GM12878 (cell line): Measurements from ENCODE around the gene NCS1. TPM values are rescaled to one million over a fixed set of nuclear protein-coding genes. Genes with fewer than 3 reads are reported as not detected.

Experiments
- ATAC-seq: fragments of 200-7000 bp; cut with Tn5 transposase; 3 replicates; pipeline ENCODE4 v1.9.1; 2020; ENCODE audit warnings: mild to moderate bottlenecking, moderate library complexity
- BruUV-seq: library from RNA; stranded (reverse); fragments of 400-500 nt; replicated peaks from 2 replicates; lab custom pipeline; 2021; lab: Mats Ljungman, UMichigan
- CTCF ChIA-PET: fragments of 300-600 bp; sonication (Branson Sonifier 250); formaldehyde crosslinking; extraction: SDS; loops from one replicate; lab custom pipeline; 2021; ENCODE audit warnings: inconsistent platforms; lab: Yijun Ruan, JAX
- POLR2A ChIA-PET: fragments of 350-600 bp; formaldehyde crosslinking; extraction: SDS; loops from one replicate; lab custom pipeline; 2021; ENCODE audit warnings: inconsistent platforms; lab: Charles Lee
- RAD21 ChIA-PET: fragments of 300-600 bp; sonication (Branson Sonifier 250); formaldehyde crosslinking; loops from one replicate; lab custom pipeline; 2023; ENCODE audit warnings: antibody characterized with exemption; ENCODE audit not compliant: unreplicated experiment; lab: Charles Lee
- SMC1A ChIA-PET: fragments of 300-600 bp; sonication (Branson Sonifier 250); formaldehyde crosslinking; loops from one replicate; lab custom pipeline; 2023; ENCODE audit not compliant: unreplicated experiment, uncharacterized antibody; lab: Charles Lee
- DNase-seq: peaks from one replicate; pipeline ENCODE4 v3.0.0-alpha.2; 2011; ENCODE audit warnings: low read depth, low spot score
- FAIRE-seq: peaks from 3 replicates; lab custom pipeline; 2011; peaks lifted over from hg19 to GRCh38; lab: Jason Lieb, UNC
- H2AFZ ChIP-seq: 2 replicates; pipeline ENCODE4 v1.6.0; 2011; ENCODE audit warnings: low read depth, low read length, control low read depth; ENCODE audit not compliant: control insufficient read depth
- H3K27ac ChIP-seq: 2 replicates; pipeline ENCODE4 v1.5.1; 2011; ENCODE audit warnings: control low read depth; ENCODE audit not compliant: control insufficient read depth, insufficient read depth
- H3K27me3 ChIP-seq, 2 experiments: replicated peaks in 1 of 2; 2 replicates each; pipeline versions ENCODE4 v1.6.0 to v1.6.1; 2011; ENCODE audit warnings: low read length in 1 of 2; ENCODE audit not compliant: control insufficient read depth in 2 of 2, insufficient read depth in 2 of 2
- H3K36me3 ChIP-seq, 2 experiments: 2 replicates each; pipeline ENCODE4 v1.5.1; 2011; ENCODE audit warnings: low read length in 1 of 2; ENCODE audit not compliant: control insufficient read depth in 2 of 2, insufficient read depth in 2 of 2
- H3K4me1 ChIP-seq: 2 replicates; pipeline ENCODE4 v1.6.1; 2011; ENCODE audit warnings: mild to moderate bottlenecking, low read length, moderate library complexity, mixed read lengths; ENCODE audit not compliant: control insufficient read depth, insufficient read depth
- H3K4me2 ChIP-seq: 2 replicates; pipeline ENCODE4 v1.6.0; 2011; ENCODE audit warnings: control low read depth; ENCODE audit not compliant: control insufficient read depth, insufficient read depth
- H3K4me3 ChIP-seq: fragments of 200-600 bp; sonication (generic); 2 replicates; pipeline ENCODE4 v1.5.1; 2016
- H3K79me2 ChIP-seq: 2 replicates; pipeline ENCODE4 v1.6.0; 2011; ENCODE audit warnings: low read length; ENCODE audit not compliant: control insufficient read depth, insufficient read depth
- H3K9ac ChIP-seq: 2 replicates; pipeline ENCODE4 v1.8.0; 2011; ENCODE audit warnings: low read length, control low read depth, mixed read lengths; ENCODE audit not compliant: control insufficient read depth, insufficient read depth
- H3K9me3 ChIP-seq: replicated peaks from 3 replicates; pipeline ENCODE4 v1.5.1; 2011; ENCODE audit warnings: mild to moderate bottlenecking, low read length; ENCODE audit not compliant: control insufficient read depth, insufficient read depth
- H4K20me1 ChIP-seq: 2 replicates; pipeline ENCODE4 v1.6.0; 2011; ENCODE audit not compliant: control insufficient read depth, insufficient read depth
- CUX1 ChIP-seq: IDR thresholded peaks from 2 replicates; pipeline ENCODE4 v1.6.1; 2012; ENCODE audit warnings: improper control_type of control experiment, low read depth, low read length; ENCODE audit not compliant: insufficient replicate concordance
- IRF5 ChIP-seq: fragments of 450-650 bp; IDR thresholded peaks from 2 replicates; pipeline ENCODE4 v1.6.1; 2017; ENCODE audit warnings: borderline replicate concordance
- JUNB ChIP-seq: IDR thresholded peaks from 2 replicates; pipeline ENCODE4 v1.6.1; 2016; ENCODE audit warnings: antibody characterized with exemption, mild to moderate bottlenecking
- NKRF ChIP-seq: fragments of 450-650 bp; conservative IDR thresholded peaks from 2 replicates; pipeline ENCODE4 v1.6.1; 2017; ENCODE audit warnings: mild to moderate bottlenecking, moderate library complexity
- NRF1 ChIP-seq: conservative IDR thresholded peaks from 2 replicates; pipeline ENCODE4 v1.6.1; 2011; ENCODE audit warnings: mild to moderate bottlenecking, low read depth, low read length, improper control_type of control experiment
- STAT3 ChIP-seq: IDR thresholded peaks from 2 replicates; pipeline ENCODE4 v1.6.1; 2011; ENCODE audit warnings: low read depth, low read length, improper control_type of control experiment
- ZBTB4 ChIP-seq: fragments of 450-650 bp; formaldehyde crosslinking; IDR thresholded peaks from 2 replicates; pipeline ENCODE4 v1.4.0; 2022; ENCODE audit warnings: mild to moderate bottlenecking, moderate library complexity
- ZNF217 ChIP-seq: fragments of 450-650 bp; IDR thresholded peaks from 2 replicates; pipeline ENCODE4 v1.6.1; 2017; ENCODE audit warnings: antibody characterized with exemption, mild to moderate bottlenecking
- ZNF24 ChIP-seq: fragments of 450-650 bp; IDR thresholded peaks from 2 replicates; pipeline ENCODE4 v1.6.1; 2017; ENCODE audit warnings: antibody characterized with exemption, mild to moderate bottlenecking
- WGBS: methylation state at CpG from one replicate; pipeline ENCODE4 v1.1.6; 2016; ENCODE audit warnings: low lambda C conversion rate; ENCODE audit not compliant: insufficient replicate concordance, insufficient coverage; ENCODE audit errors: missing lambda C conversion rate; 5-methylcytosine and 5-hydroxymethylcytosine counted together
- in situ Hi-C: fragments of 300-500 bp; cut with MboI; formaldehyde crosslinking; loops from 9 replicates; pipeline ENCODE4 v1.14.3; 2018; ENCODE audit warnings: mixed read lengths
- intact Hi-C: fragments of 100-400 bp; cut with micrococcal nuclease; formaldehyde crosslinking; loops from one replicate; pipeline ENCODE4 v1.14.2; 2022; ENCODE audit not compliant: unreplicated experiment
- polyA plus RNA-seq, 11 experiments: library from polyadenylated mRNA; depleted of rRNA in 4 of 11; unstranded in 6 of 11; stranded (reverse) in 5 of 11; fragments of >200 nt; fragmentation: Nextera tagmentation in 4 of 11; fragmentation: Illumina TruSeq in 1 of 11; extraction: Ambion mirVana in 4 of 11; extraction: Trizol in 1 of 11; gene quantifications; 1 replicate in 1 of 11; 2 replicates in 10 of 11; pipeline versions ENCODE4 v1.2.1 to v1.2.3, GENCODE V29; 2011 to 2016; ENCODE audit warnings: inconsistent platforms in 2 of 11, missing spikeins in 2 of 11, low read depth in 1 of 11
- total RNA-seq, 4 experiments: library from RNA; depleted of rRNA in 3 of 4; stranded (reverse); fragments of >200 nt in 3 of 4; fragmentation: Illumina TruSeq in 1 of 4; extraction: Trizol in 1 of 4; gene quantifications; 2 replicates each; pipeline versions ENCODE4 v1.2.1 to v1.2.3, GENCODE V29; 2013 to 2021

The NCS1 gene
- total and polyA plus RNA-seq, 10 of the 15 experiments (the other 5 are each of a cell fraction or from before 2014, with no cell fraction given), result 0.04 to 0.22 (median 0.06) TPM; not detected in 4

GRCh38 chr9:130129432-130130061 is 42.7 kb upstream of the NCS1 start (continued):
- TF ChIP-seq CUX1, result no peak
- no peak for TF ChIP-seq ZNF24
- TF ChIP-seq, all 136 proteins: peak for 2

GRCh38 chr9:130132746-130133145 is 39.5 kb upstream of the NCS1 start:
- H3K9ac ChIP-seq, result no peak overlapping the region
- FAIRE-seq (no peak), ATAC-seq (no peak), DNase-seq (no peak)
- intact Hi-C loops, result no loop called here
- no peak overlapping the region for H2AFZ ChIP-seq
- POLR2A ChIA-PET, result no interaction called here
- SMC1A ChIA-PET, result no interaction called here
- H3K4me2 ChIP-seq, result no peak overlapping the region
- H3K36me3 ChIP-seq, result peaks cover 2 to 7% of the 10 kb centered on the region in 2 experiments; a peak in 2 of 4 replicates
- no peaks in the 10 kb centered on the region for H3K27me3 ChIP-seq
- no peaks in the 10 kb centered on the region for H3K9me3 ChIP-seq
- in situ Hi-C loops, result no loop called here
- BruUV-seq, result no TSS peak
- no peak overlapping the region for H3K4me3 ChIP-seq
- CTCF ChIA-PET, result no interaction called here
- H4K20me1 ChIP-seq, result no peaks in the 10 kb centered on the region
- peaks cover 20% of the 10 kb centered on the region for H3K4me1 ChIP-seq
- 84% methylated on average over 7 of the region's 7 CpGs for whole genome bisulfite sequencing
- RAD21 ChIA-PET, result no interaction called here
- no peak overlapping the region for H3K27ac ChIP-seq
- no peaks in the 10 kb centered on the region for H3K79me2 ChIP-seq
- TF ChIP-seq JUNB (no peak), ZBTB4 (CRISPR knock-in tag) (no peak), IRF5 (no peak), NRF1 (no peak), NKRF (no peak), ZNF217 (no peak), STAT3 (no peak)
